HG02938 (cell line): ENCODE measurements around the gene FARS2.

Experiments
- ATAC-seq: cut with Tn5 transposase; IDR thresholded peaks from one replicate; pipeline ENCODE4 v1.9.1; 2021; ENCODE audit warnings: mild to moderate bottlenecking, moderate library complexity; ENCODE audit not compliant: unreplicated experiment

The FARS2 gene

GRCh38 chr6:5610640-5611039, 349.3 kb downstream of the FARS2 start:
- ATAC-seq = no peak

GRCh38 chr6:5617179-5617578, 355.9 kb downstream of the FARS2 start:
- no peak for ATAC-seq

- ATAC-seq = peak; percentile 62
These were observed 357.9 kb downstream of the FARS2 start for GRCh38 chr6:5619249-5619648.

GRCh38 chr6:5622276-5623005, 361.1 kb downstream of the FARS2 start:
- no peak for ATAC-seq

GRCh38 chr6:5623769-5624168, 362.5 kb downstream of the FARS2 start:
- ATAC-seq = no peak

- ATAC-seq = no peak
These were observed 362.9 kb downstream of the FARS2 start for GRCh38 chr6:5624256-5624655.

- ATAC-seq = peak; percentile 89
These were observed 365.6 kb downstream of the FARS2 start for GRCh38 chr6:5626727-5627426.

GRCh38 chr6:5630636-5631035, 369.3 kb downstream of the FARS2 start:
- no peak for ATAC-seq

- ATAC-seq = no peak
These were observed 371.1 kb downstream of the FARS2 start for GRCh38 chr6:5632348-5632935.

- ATAC-seq = no peak
These were observed 373.2 kb downstream of the FARS2 start for GRCh38 chr6:5634525-5634924.

GRCh38 chr6:5636210-5637030, 375.1 kb downstream of the FARS2 start:
- no peak for ATAC-seq

- ATAC-seq = no peak
These were observed 376.4 kb downstream of the FARS2 start for GRCh38 chr6:5637714-5638113.

- ATAC-seq = no peak
These were observed 377.4 kb downstream of the FARS2 start for GRCh38 chr6:5638666-5639065.

GRCh38 chr6:5639193-5639592, 377.9 kb downstream of the FARS2 start:
- no peak for ATAC-seq

GRCh38 chr6:5640614-5641013, 379.3 kb downstream of the FARS2 start:
- no peak for ATAC-seq

- no peak for ATAC-seq
These were observed 383.3 kb downstream of the FARS2 start for GRCh38 chr6:5644523-5645185.

- ATAC-seq = no peak
These were observed 384.3 kb downstream of the FARS2 start for GRCh38 chr6:5645328-5646290.

GRCh38 chr6:5652406-5653137, 391.3 kb downstream of the FARS2 start:
- ATAC-seq = no peak

GRCh38 chr6:5653801-5654200, 392.5 kb downstream of the FARS2 start:
- no peak for ATAC-seq
